HG03097 (cell line): ENCODE measurements around the gene MICAL1.

ENCODE experiments used
- ATAC-seq: cut with Tn5 transposase; IDR thresholded peaks from one replicate; pipeline ENCODE4 v1.9.1; 2021; ENCODE audit not compliant: unreplicated experiment, low FRiP score

MICAL1 gene

GRCh38 chr6:109456111-109456583 is 575 bp upstream of the MICAL1 start:
- ATAC-seq, result no peak

- ATAC-seq, result peak; percentile 19
These were observed 806 bp downstream of the MICAL1 start for GRCh38 chr6:109454496-109455436.

- ATAC-seq, result no peak
These were observed 1.7 kb downstream of the MICAL1 start for GRCh38 chr6:109453594-109454495.

- ATAC-seq, result no peak
These were observed 2.4 kb downstream of the MICAL1 start for GRCh38 chr6:109453156-109453555.

- ATAC-seq, result no peak
These were observed 3.4 kb downstream of the MICAL1 start for GRCh38 chr6:109452181-109452580.

GRCh38 chr6:109451376-109451775 is 4.2 kb downstream of the MICAL1 start:
- ATAC-seq, result no peak

- no peak for ATAC-seq
These were observed 4.8 kb downstream of the MICAL1 start for GRCh38 chr6:109450801-109451200.

GRCh38 chr6:109449795-109450673 is 5.5 kb downstream of the MICAL1 start:
- ATAC-seq, result no peak

- no peak for ATAC-seq
These were observed 6.3 kb downstream of the MICAL1 start for GRCh38 chr6:109449064-109449794.

GRCh38 chr6:109448615-109449014 is 7.0 kb downstream of the MICAL1 start:
- no peak for ATAC-seq

- ATAC-seq, result no peak
These were observed 7.6 kb downstream of the MICAL1 start for GRCh38 chr6:109447878-109448555.

- no peak for ATAC-seq
These were observed 8.5 kb downstream of the MICAL1 start for GRCh38 chr6:109447087-109447486.

GRCh38 chr6:109446541-109446940 is 9.0 kb downstream of the MICAL1 start:
- ATAC-seq, result no peak

- no peak for ATAC-seq
These were observed 9.5 kb downstream of the MICAL1 start for GRCh38 chr6:109446072-109446471.

- no peak for ATAC-seq
These were observed 10.2 kb downstream of the MICAL1 start for GRCh38 chr6:109445382-109445781.

GRCh38 chr6:109443425-109443950 is 12.1 kb downstream of the MICAL1 start:
- ATAC-seq, result no peak

- no peak for ATAC-seq
These were observed 13.1 kb downstream of the MICAL1 start for GRCh38 chr6:109442393-109442924.

- peak; percentile 3 for ATAC-seq
These were observed 14.3 kb downstream of the MICAL1 start for GRCh38 chr6:109441069-109441816.
